IPS-NIHi11 (cell line): ENCODE measurements around the gene GFPT2.

Source experiments
- DNase-seq: peaks from one replicate; pipeline ENCODE4 v3.0.0; 2012; ENCODE audit warnings: mixed read lengths, low spot score

GFPT2 gene

GRCh38 chr5:180378438-180379344 lies 25.6 kb upstream of the GFPT2 start:
- no peak for DNase-seq

- DNase-seq, result no peak
Observed at GRCh38 chr5:180377556-180378197, 24.5 kb upstream of the GFPT2 start.

GRCh38 chr5:180376511-180376910 lies 23.4 kb upstream of the GFPT2 start:
- DNase-seq, result no peak

- no peak for DNase-seq
Observed at GRCh38 chr5:180375955-180376354, 22.8 kb upstream of the GFPT2 start.

GRCh38 chr5:180375291-180375690 lies 22.2 kb upstream of the GFPT2 start:
- DNase-seq, result no peak

- DNase-seq, result no peak
Observed at GRCh38 chr5:180373870-180374269, 20.7 kb upstream of the GFPT2 start.

- no peak for DNase-seq
Observed at GRCh38 chr5:180373454-180373853, 20.3 kb upstream of the GFPT2 start.

GRCh38 chr5:180371949-180372348 lies 18.8 kb upstream of the GFPT2 start:
- DNase-seq, result no peak

GRCh38 chr5:180370861-180371641 lies 17.9 kb upstream of the GFPT2 start:
- no peak for DNase-seq

GRCh38 chr5:180367991-180368390 lies 14.9 kb upstream of the GFPT2 start:
- DNase-seq, result no peak

GRCh38 chr5:180367300-180367699 lies 14.2 kb upstream of the GFPT2 start:
- no peak for DNase-seq

- no peak for DNase-seq
Observed at GRCh38 chr5:180366326-180366725, 13.2 kb upstream of the GFPT2 start.

- no peak for DNase-seq
Observed at GRCh38 chr5:180365829-180366228, 12.7 kb upstream of the GFPT2 start.

- DNase-seq, result no peak
Observed at GRCh38 chr5:180364306-180364856, 11.2 kb upstream of the GFPT2 start.

GRCh38 chr5:180360078-180360957 lies 7.2 kb upstream of the GFPT2 start:
- DNase-seq, result no peak

- DNase-seq, result no peak
Observed at GRCh38 chr5:180358694-180359093, 5.6 kb upstream of the GFPT2 start.

- no peak for DNase-seq
Observed at GRCh38 chr5:180358179-180358578, 5.0 kb upstream of the GFPT2 start.

GRCh38 chr5:180354966-180355365 lies 1.8 kb upstream of the GFPT2 start:
- DNase-seq, result no peak

GRCh38 chr5:180353980-180354452 lies 880 bp upstream of the GFPT2 start:
- no peak for DNase-seq

- peak; percentile 44 for DNase-seq
Observed at GRCh38 chr5:180352116-180353047, 754 bp downstream of the GFPT2 start.
